GM23338 (cell line): Measurements from ENCODE around the gene MMRN2. TPM values are rescaled to one million over a fixed set of nuclear protein-coding genes. Genes with fewer than 3 reads are reported as not detected.
"Not testable (repeated sequence)": the region's sequence is repeated elsewhere in the genome, so short reads cannot be mapped to it uniquely, and the experiment has no call there.

Source experiments
- ATAC-seq: fragments of 200-7000 bp; cut with Tn5 transposase; 3 replicates; pipeline ENCODE4 v1.9.1; 2020
- DNase-seq: peaks from one replicate; pipeline ENCODE4 v3.0.0-alpha.2; 2015; ENCODE audit warnings: low spot score
- H2AFZ ChIP-seq: fragments of 200-600 bp; sonication (generic); 2 replicates; pipeline ENCODE4 v1.8.0; 2016; ENCODE audit warnings: antibody characterized with exemption, mild to moderate bottlenecking, moderate library complexity
- H3F3A ChIP-seq: fragments of 200-600 bp; sonication (generic); replicated peaks from 2 replicates; pipeline ENCODE4 v1.8.0; 2017; ENCODE audit warnings: antibody characterized with exemption, mixed run types, low read depth
- H3K27ac ChIP-seq: fragments of 200-600 bp; sonication (generic); 2 replicates; pipeline ENCODE4 v1.6.1; 2016; ENCODE audit warnings: low read depth
- H3K27me3 ChIP-seq: fragments of 200-600 bp; sonication (generic); 2 replicates; pipeline ENCODE4 v1.8.0; 2016; ENCODE audit warnings: mild to moderate bottlenecking, mixed run types, moderate library complexity; ENCODE audit not compliant: insufficient read depth
- H3K36me3 ChIP-seq: fragments of 200-600 bp; sonication (generic); 2 replicates; pipeline ENCODE4 v1.8.0; 2016; ENCODE audit warnings: mild to moderate bottlenecking; ENCODE audit not compliant: insufficient read depth
- H3K4me1 ChIP-seq: fragments of 200-600 bp; sonication (generic); 2 replicates; pipeline ENCODE4 v1.8.0; 2016; ENCODE audit warnings: mild to moderate bottlenecking, moderate library complexity; ENCODE audit not compliant: insufficient read depth
- H3K4me2 ChIP-seq: fragments of 200-600 bp; sonication (generic); 2 replicates; pipeline ENCODE4 v1.7.1; 2017; ENCODE audit warnings: mixed run types
- H3K4me3 ChIP-seq: fragments of 200-600 bp; sonication (generic); 2 replicates; pipeline ENCODE4 v1.6.1; 2016; ENCODE audit warnings: mixed run types
- H3K79me2 ChIP-seq: fragments of 200-600 bp; sonication (generic); replicated peaks from 2 replicates; pipeline ENCODE4 v1.8.0; 2017; ENCODE audit warnings: mild to moderate bottlenecking; ENCODE audit not compliant: insufficient read depth
- H3K9me2 ChIP-seq: fragments of 200-600 bp; sonication (generic); 2 replicates; pipeline ENCODE4 v1.8.0; 2017; ENCODE audit not compliant: insufficient read depth
- H4K20me1 ChIP-seq: fragments of 200-600 bp; sonication (generic); replicated peaks from 2 replicates; pipeline ENCODE4 v1.8.0; 2017; ENCODE audit warnings: mild to moderate bottlenecking; ENCODE audit not compliant: insufficient read depth
- H3K27ac Mint-ChIP-seq: 2 replicates; pipeline ENCODE4 v1.8.0; 2020; ENCODE audit warnings: inconsistent platforms, mild to moderate bottlenecking, moderate library complexity, mixed read lengths
- H3K27me3 Mint-ChIP-seq: 3 replicates; pipeline ENCODE4 v1.8.0; 2022; ENCODE audit warnings: low read depth, mild to moderate bottlenecking, moderate library complexity, mixed read lengths, inconsistent platforms; ENCODE audit not compliant: insufficient read depth, poor library complexity
- H3K36me3 Mint-ChIP-seq: 3 replicates; pipeline ENCODE4 v1.8.0; 2021; ENCODE audit warnings: low read depth, mild to moderate bottlenecking, inconsistent platforms, moderate library complexity, mixed read lengths
- H3K4me1 Mint-ChIP-seq: 3 replicates; pipeline ENCODE4 v1.8.0; 2020; ENCODE audit warnings: mild to moderate bottlenecking, inconsistent platforms, mixed read lengths
- H3K4me3 Mint-ChIP-seq: 3 replicates; pipeline ENCODE4 v1.8.0; 2021; ENCODE audit warnings: moderate library complexity, mild to moderate bottlenecking, inconsistent platforms, mixed read lengths
- H3K9me3 Mint-ChIP-seq: 3 replicates; pipeline ENCODE4 v1.8.0; 2020; ENCODE audit warnings: moderate library complexity, mild to moderate bottlenecking, inconsistent platforms, mixed read lengths
- ETS1 ChIP-seq: IDR thresholded peaks from 2 replicates; pipeline ENCODE4 v1.6.1; 2016; ENCODE audit warnings: antibody characterized with exemption
- EZH2 ChIP-seq: fragments of 200-600 bp; sonication (generic); IDR thresholded peaks from one replicate; pipeline ENCODE4 v1.8.0; 2017; ENCODE audit warnings: antibody characterized with exemption, mild to moderate bottlenecking, low read depth; ENCODE audit not compliant: unreplicated experiment
- EZH2phosphoT487 ChIP-seq: fragments of 200-600 bp; sonication (generic); IDR thresholded peaks from one replicate; pipeline ENCODE4 v1.8.1; 2018; ENCODE audit warnings: antibody characterized with exemption; ENCODE audit not compliant: unreplicated experiment
- NANOG ChIP-seq: IDR thresholded peaks from 2 replicates; pipeline ENCODE4 v1.6.1; 2016; ENCODE audit warnings: antibody characterized with exemption, borderline replicate concordance
- STAT1 ChIP-seq: IDR thresholded peaks from one replicate; pipeline ENCODE4 v1.6.1; 2016; ENCODE audit warnings: antibody characterized with exemption; ENCODE audit not compliant: unreplicated experiment
- ZNF114 ChIP-seq: fragments of 250-450 bp; sonication (Bioruptor Pico); IDR thresholded peaks from 2 replicates; pipeline ENCODE4 v1.5.0; 2020; ENCODE audit warnings: mild to moderate bottlenecking, moderate library complexity
- ZNF331 ChIP-seq: fragments of 250-450 bp; sonication (Bioruptor Pico); IDR thresholded peaks from 2 replicates; pipeline ENCODE4 v1.5.0; 2020; ENCODE audit warnings: low read depth, mild to moderate bottlenecking, moderate library complexity
- polyA plus RNA-seq: library from polyadenylated mRNA; unstranded; fragments of >200 nt; fragmentation: Nextera tagmentation; extraction: Ambion mirVana; gene quantifications from 2 replicates; pipeline ENCODE4 v1.2.1, GENCODE V29; 2016
- total RNA-seq: library from RNA; depleted of rRNA; stranded (reverse); fragments of >200 nt; shearing (Covaris generic); gene quantifications from 2 replicates; pipeline ENCODE4 v1.2.3, GENCODE V29; 2014
- TF ChIP-seq, protein P1 (sequence below): fragments of 250-450 bp; sonication (Bioruptor Pico); IDR thresholded peaks from 2 replicates; pipeline ENCODE4 v1.5.0; 2020; ENCODE audit warnings: mild to moderate bottlenecking, moderate library complexity
- TF ChIP-seq, protein P2 (sequence below), 2 experiments: fragments of 200-600 bp in 1 of 2; sonication (generic) in 1 of 2; conservative IDR thresholded peaks; 2 replicates each; pipeline versions ENCODE4 v1.5.1 to v1.6.1; 2016 to 2017; ENCODE audit warnings: antibody characterized with exemption in 2 of 2, low read depth in 2 of 2, mild to moderate bottlenecking in 2 of 2, moderate library complexity in 1 of 2
- TF ChIP-seq, protein P3 (sequence below): IDR thresholded peaks from one replicate; pipeline ENCODE4 v1.6.1; 2018; ENCODE audit warnings: antibody characterized with exemption; ENCODE audit not compliant: unreplicated experiment

The MMRN2 gene
- total and polyA plus RNA-seq, 2 experiments from 2014 or later: 0.32 to 2.4 TPM

DNA sequence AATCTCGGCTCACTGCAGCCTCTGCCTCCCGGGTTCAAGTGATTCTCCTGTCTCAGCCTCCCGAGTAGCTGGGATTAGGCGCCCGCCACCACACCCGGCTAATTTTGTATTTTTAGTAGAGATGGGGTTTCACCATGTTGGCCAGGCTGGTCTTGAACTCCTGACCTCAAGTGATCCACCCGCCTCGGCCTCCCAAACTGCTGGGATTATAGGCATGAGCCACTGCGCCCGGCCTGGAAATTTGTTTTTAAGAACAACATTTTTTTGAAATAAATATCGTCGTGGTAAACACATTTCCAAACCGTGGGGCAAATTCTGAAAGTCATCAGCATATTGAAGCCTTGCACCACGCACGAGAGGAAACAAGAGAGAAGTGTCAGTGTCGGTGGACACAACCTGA, 17.3 kb downstream of the MMRN2 start:
- not testable (repeated sequence) for H3K27me3 ChIP-seq, H2AFZ ChIP-seq, H3K9me2 ChIP-seq, H3K79me2 ChIP-seq, H3F3A ChIP-seq, H3K27ac Mint-ChIP-seq, H3K4me3 Mint-ChIP-seq, ATAC-seq, H3K27ac ChIP-seq, H3K4me3 ChIP-seq, H4K20me1 ChIP-seq, H3K36me3 ChIP-seq, H3K36me3 Mint-ChIP-seq, H3K9me3 Mint-ChIP-seq, H3K4me1 Mint-ChIP-seq, H3K4me1 ChIP-seq, H3K4me2 ChIP-seq, DNase-seq
- H3K27me3 Mint-ChIP-seq: peaks cover 34% of the 10 kb centered on the region

- H2AFZ ChIP-seq: no peak overlapping the region
- no peak overlapping the region for H3K4me2 ChIP-seq
- no peak overlapping the region for H3K4me3 ChIP-seq
- H3K4me3 Mint-ChIP-seq: no peak overlapping the region
- H3K9me2 ChIP-seq: no peaks in the 10 kb centered on the region
- H3K9me3 Mint-ChIP-seq: no peaks in the 10 kb centered on the region
- H3K4me1 Mint-ChIP-seq: peaks cover 7% of the 10 kb centered on the region
- H3K36me3 Mint-ChIP-seq: no peaks in the 10 kb centered on the region; the same call in 1 of the 3 replicates
- ATAC-seq: no peak
- H3F3A ChIP-seq: 0 out of 2 replicates have a peak, but pooled peaks cover 5% of the 10 kb centered on the region
- H3K27ac Mint-ChIP-seq: no peak overlapping the region
- H3K27ac ChIP-seq: no peak overlapping the region
- H3K27me3 ChIP-seq: peaks cover 4% of the 10 kb centered on the region; the same call in 1 of the 2 replicates
- no peaks in the 10 kb centered on the region for H4K20me1 ChIP-seq
- no peak for DNase-seq
- no peaks in the 10 kb centered on the region for H3K36me3 ChIP-seq
- no peaks in the 10 kb centered on the region for H3K79me2 ChIP-seq
- peaks cover 33% of the 10 kb centered on the region for H3K27me3 Mint-ChIP-seq
- no peaks in the 10 kb centered on the region for H3K4me1 ChIP-seq
- TF ChIP-seq STAT1: no peak
- no peak for TF ChIP-seq EZH2
- TF ChIP-seq, protein P1, sequence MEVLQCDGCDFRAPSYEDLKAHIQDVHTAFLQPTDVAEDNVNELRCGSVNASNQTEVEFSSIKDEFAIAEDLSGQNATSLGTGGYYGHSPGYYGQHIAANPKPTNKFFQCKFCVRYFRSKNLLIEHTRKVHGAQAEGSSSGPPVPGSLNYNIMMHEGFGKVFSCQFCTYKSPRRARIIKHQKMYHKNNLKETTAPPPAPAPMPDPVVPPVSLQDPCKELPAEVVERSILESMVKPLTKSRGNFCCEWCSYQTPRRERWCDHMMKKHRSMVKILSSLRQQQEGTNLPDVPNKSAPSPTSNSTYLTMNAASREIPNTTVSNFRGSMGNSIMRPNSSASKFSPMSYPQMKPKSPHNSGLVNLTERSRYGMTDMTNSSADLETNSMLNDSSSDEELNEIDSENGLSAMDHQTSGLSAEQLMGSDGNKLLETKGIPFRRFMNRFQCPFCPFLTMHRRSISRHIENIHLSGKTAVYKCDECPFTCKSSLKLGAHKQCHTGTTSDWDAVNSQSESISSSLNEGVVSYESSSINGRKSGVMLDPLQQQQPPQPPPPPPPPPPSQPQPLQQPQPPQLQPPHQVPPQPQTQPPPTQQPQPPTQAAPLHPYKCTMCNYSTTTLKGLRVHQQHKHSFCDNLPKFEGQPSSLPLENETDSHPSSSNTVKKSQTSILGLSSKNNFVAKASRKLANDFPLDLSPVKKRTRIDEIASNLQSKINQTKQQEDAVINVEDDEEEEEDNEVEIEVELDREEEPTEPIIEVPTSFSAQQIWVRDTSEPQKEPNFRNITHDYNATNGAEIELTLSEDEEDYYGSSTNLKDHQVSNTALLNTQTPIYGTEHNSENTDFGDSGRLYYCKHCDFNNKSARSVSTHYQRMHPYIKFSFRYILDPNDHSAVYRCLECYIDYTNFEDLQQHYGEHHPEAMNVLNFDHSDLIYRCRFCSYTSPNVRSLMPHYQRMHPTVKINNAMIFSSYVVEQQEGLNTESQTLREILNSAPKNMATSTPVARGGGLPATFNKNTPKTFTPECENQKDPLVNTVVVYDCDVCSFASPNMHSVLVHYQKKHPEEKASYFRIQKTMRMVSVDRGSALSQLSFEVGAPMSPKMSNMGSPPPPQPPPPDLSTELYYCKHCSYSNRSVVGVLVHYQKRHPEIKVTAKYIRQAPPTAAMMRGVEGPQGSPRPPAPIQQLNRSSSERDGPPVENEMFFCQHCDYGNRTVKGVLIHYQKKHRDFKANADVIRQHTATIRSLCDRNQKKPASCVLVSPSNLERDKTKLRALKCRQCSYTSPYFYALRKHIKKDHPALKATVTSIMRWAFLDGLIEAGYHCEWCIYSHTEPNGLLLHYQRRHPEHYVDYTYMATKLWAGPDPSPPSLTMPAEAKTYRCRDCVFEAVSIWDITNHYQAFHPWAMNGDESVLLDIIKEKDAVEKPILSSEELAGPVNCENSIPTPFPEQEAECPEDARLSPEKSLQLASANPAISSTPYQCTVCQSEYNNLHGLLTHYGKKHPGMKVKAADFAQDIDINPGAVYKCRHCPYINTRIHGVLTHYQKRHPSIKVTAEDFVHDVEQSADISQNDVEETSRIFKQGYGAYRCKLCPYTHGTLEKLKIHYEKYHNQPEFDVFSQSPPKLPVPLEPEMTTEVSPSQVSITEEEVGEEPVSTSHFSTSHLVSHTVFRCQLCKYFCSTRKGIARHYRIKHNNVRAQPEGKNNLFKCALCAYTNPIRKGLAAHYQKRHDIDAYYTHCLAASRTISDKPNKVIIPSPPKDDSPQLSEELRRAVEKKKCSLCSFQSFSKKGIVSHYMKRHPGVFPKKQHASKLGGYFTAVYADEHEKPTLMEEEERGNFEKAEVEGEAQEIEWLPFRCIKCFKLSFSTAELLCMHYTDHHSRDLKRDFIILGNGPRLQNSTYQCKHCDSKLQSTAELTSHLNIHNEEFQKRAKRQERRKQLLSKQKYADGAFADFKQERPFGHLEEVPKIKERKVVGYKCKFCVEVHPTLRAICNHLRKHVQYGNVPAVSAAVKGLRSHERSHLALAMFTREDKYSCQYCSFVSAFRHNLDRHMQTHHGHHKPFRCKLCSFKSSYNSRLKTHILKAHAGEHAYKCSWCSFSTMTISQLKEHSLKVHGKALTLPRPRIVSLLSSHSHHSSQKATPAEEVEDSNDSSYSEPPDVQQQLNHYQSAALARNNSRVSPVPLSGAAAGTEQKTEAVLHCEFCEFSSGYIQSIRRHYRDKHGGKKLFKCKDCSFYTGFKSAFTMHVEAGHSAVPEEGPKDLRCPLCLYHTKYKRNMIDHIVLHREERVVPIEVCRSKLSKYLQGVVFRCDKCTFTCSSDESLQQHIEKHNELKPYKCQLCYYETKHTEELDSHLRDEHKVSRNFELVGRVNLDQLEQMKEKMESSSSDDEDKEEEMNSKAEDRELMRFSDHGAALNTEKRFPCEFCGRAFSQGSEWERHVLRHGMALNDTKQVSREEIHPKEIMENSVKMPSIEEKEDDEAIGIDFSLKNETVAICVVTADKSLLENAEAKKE (CRISPR knock-in tag): no peak
- no peak for TF ChIP-seq EZH2phosphoT487
- TF ChIP-seq ETS1: no peak
- TF ChIP-seq, protein P2, sequence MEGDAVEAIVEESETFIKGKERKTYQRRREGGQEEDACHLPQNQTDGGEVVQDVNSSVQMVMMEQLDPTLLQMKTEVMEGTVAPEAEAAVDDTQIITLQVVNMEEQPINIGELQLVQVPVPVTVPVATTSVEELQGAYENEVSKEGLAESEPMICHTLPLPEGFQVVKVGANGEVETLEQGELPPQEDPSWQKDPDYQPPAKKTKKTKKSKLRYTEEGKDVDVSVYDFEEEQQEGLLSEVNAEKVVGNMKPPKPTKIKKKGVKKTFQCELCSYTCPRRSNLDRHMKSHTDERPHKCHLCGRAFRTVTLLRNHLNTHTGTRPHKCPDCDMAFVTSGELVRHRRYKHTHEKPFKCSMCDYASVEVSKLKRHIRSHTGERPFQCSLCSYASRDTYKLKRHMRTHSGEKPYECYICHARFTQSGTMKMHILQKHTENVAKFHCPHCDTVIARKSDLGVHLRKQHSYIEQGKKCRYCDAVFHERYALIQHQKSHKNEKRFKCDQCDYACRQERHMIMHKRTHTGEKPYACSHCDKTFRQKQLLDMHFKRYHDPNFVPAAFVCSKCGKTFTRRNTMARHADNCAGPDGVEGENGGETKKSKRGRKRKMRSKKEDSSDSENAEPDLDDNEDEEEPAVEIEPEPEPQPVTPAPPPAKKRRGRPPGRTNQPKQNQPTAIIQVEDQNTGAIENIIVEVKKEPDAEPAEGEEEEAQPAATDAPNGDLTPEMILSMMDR (conservative IDR thresholded peaks at IDR 0.05; ENCODE audit: low read depth in 2 of 2): no peak
- TF ChIP-seq ZNF114 (CRISPR knock-in tag): no peak
- TF ChIP-seq, protein P3, sequence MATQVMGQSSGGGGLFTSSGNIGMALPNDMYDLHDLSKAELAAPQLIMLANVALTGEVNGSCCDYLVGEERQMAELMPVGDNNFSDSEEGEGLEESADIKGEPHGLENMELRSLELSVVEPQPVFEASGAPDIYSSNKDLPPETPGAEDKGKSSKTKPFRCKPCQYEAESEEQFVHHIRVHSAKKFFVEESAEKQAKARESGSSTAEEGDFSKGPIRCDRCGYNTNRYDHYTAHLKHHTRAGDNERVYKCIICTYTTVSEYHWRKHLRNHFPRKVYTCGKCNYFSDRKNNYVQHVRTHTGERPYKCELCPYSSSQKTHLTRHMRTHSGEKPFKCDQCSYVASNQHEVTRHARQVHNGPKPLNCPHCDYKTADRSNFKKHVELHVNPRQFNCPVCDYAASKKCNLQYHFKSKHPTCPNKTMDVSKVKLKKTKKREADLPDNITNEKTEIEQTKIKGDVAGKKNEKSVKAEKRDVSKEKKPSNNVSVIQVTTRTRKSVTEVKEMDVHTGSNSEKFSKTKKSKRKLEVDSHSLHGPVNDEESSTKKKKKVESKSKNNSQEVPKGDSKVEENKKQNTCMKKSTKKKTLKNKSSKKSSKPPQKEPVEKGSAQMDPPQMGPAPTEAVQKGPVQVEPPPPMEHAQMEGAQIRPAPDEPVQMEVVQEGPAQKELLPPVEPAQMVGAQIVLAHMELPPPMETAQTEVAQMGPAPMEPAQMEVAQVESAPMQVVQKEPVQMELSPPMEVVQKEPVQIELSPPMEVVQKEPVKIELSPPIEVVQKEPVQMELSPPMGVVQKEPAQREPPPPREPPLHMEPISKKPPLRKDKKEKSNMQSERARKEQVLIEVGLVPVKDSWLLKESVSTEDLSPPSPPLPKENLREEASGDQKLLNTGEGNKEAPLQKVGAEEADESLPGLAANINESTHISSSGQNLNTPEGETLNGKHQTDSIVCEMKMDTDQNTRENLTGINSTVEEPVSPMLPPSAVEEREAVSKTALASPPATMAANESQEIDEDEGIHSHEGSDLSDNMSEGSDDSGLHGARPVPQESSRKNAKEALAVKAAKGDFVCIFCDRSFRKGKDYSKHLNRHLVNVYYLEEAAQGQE: no peak
- no peak for TF ChIP-seq NANOG
- TF ChIP-seq ZNF331 (CRISPR knock-in tag): no peak
Observed at GRCh38 chr10:86938260-86938659, 19.2 kb downstream of the MMRN2 start.
